Panc1 (cell line): ENCODE data around the gene CRMP1. TPM values are rescaled to one million over a fixed set of nuclear protein-coding genes. Genes with fewer than 3 reads are reported as not detected.

Experiments used
- ATAC-seq: fragments of 200-7000 bp; cut with Tn5 transposase; 2 replicates; pipeline ENCODE4 v1.9.1; 2020; ENCODE audit warnings: mild to moderate bottlenecking, moderate library complexity
- BruUV-seq: library from RNA; stranded (reverse); fragments of 400-500 nt; replicated peaks from 2 replicates; lab custom pipeline; 2021; lab: Mats Ljungman, UMichigan
- CTCF ChIA-PET: fragments of 300-600 bp; sonication (Branson Sonifier 250); formaldehyde crosslinking; loops from one replicate; lab custom pipeline; 2022; ENCODE audit warnings: antibody characterized with exemption; lab: Charles Lee
- POLR2A ChIA-PET: fragments of 300-600 bp; sonication (Branson Sonifier 250); formaldehyde crosslinking; loops from one replicate; lab custom pipeline; 2022; ENCODE audit warnings: antibody characterized with exemption; lab: Charles Lee
- DNase-seq: peaks from one replicate; pipeline ENCODE4 v3.0.0-alpha.2; 2010; ENCODE audit warnings: low read depth, low spot score
- H3K27ac ChIP-seq: 2 replicates; pipeline ENCODE4 v1.5.1; 2011; ENCODE audit warnings: mild to moderate bottlenecking, low read length, inconsistent platforms
- H3K27me3 ChIP-seq: fragments of 200-500 bp; sonication (Bioruptor generic); 2 replicates; pipeline ENCODE4 v1.6.0; 2014; ENCODE audit warnings: low read length, inconsistent platforms; ENCODE audit not compliant: control insufficient read depth, insufficient read depth
- H3K36me3 ChIP-seq: fragments of 200-500 bp; sonication (Bioruptor generic); 2 replicates; pipeline ENCODE4 v1.5.1; 2014; ENCODE audit warnings: inconsistent platforms, mild to moderate bottlenecking, low read length, moderate library complexity; ENCODE audit not compliant: control insufficient read depth, insufficient read depth
- H3K4me1 ChIP-seq: 2 replicates; pipeline ENCODE4 v1.5.1; 2011; ENCODE audit warnings: inconsistent platforms, mild to moderate bottlenecking, low read length, moderate library complexity; ENCODE audit not compliant: control insufficient read depth, insufficient read depth
- H3K4me3 ChIP-seq, 2 experiments: 2 replicates each; pipeline ENCODE4 v1.5.1; 2011 to 2012; ENCODE audit warnings: low read depth in 2 of 2, low read length in 2 of 2, mild to moderate bottlenecking in 2 of 2, inconsistent platforms in 1 of 2, moderate library complexity in 1 of 2
- H3K9me3 ChIP-seq: fragments of 200-500 bp; sonication (Bioruptor generic); 2 replicates; pipeline ENCODE4 v1.5.1; 2014; ENCODE audit warnings: low read depth, mild to moderate bottlenecking, inconsistent platforms, low read length, moderate library complexity; ENCODE audit not compliant: control insufficient read depth, insufficient read depth
- POLR2AphosphoS5 ChIP-seq: IDR thresholded peaks from 2 replicates; pipeline ENCODE4 v1.6.1; 2012; ENCODE audit warnings: mild to moderate bottlenecking, low read depth, low read length, moderate library complexity
- SIN3A ChIP-seq: IDR thresholded peaks from 2 replicates; pipeline ENCODE4 v1.6.1; 2012; ENCODE audit warnings: low read depth, mild to moderate bottlenecking, low read length, moderate library complexity, borderline replicate concordance; ENCODE audit not compliant: insufficient read depth
- TCF7L2 ChIP-seq: IDR thresholded peaks from 2 replicates; pipeline ENCODE4 v1.6.1; 2011; ENCODE audit warnings: mild to moderate bottlenecking, low read depth, low read length, inconsistent platforms
- in situ Hi-C: cut with HindIII; loops from 2 replicates; pipeline ENCODE4 v1.10.0; 2016; ENCODE audit warnings: low sequenced_read_pairs, low pct_unique_long_range_greater_than_20kb
- intact Hi-C: fragments of 100-400 bp; cut with micrococcal nuclease; formaldehyde crosslinking; loops from one replicate; pipeline ENCODE4 v1.10.0; 2022; ENCODE audit not compliant: unreplicated experiment
- total RNA-seq: library from RNA; stranded (reverse); gene quantifications from one replicate; pipeline ENCODE4 v1.2.1, GENCODE V29; 2021; ENCODE audit not compliant: unreplicated experiment
- TF ChIP-seq, protein P1 (sequence below): fragments of 450-650 bp; IDR thresholded peaks from 2 replicates; pipeline ENCODE4 v1.5.1; 2017; ENCODE audit warnings: mild to moderate bottlenecking
- TF ChIP-seq, protein P2 (sequence below), 2 experiments: IDR thresholded peaks; 2 replicates each; pipeline ENCODE4 v1.6.1; 2011 to 2012; ENCODE audit warnings: low read depth in 2 of 2, control low read depth in 1 of 2, low read length in 1 of 2, mild to moderate bottlenecking in 1 of 2, moderate library complexity in 1 of 2; ENCODE audit not compliant: insufficient read depth in 1 of 2

Gene CRMP1
- total RNA-seq, 1 experiment from 2014 or later, result 0.28 TPM

DNA sequence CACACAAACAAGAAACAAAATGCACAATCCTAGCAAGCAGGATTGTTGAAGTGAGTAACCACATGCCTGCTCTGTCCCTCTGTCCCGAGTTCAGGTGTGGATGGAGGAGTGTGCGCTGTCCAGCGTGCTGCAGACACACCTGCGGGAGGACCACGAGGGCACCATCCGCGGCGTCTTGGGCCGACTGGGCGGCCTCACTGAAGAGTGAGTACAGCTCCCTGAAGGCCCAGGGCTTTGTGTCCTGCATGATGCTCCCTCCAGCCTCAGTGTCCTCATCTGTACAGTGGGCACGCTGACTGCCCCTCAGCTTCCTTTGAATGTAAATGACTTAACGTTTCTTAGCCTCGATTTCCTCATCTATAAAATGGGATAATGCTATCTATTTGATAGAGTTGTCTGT lies 99.4 kb downstream of the CRMP1 start:
- no peak for DNase-seq
- no TSS peak for BruUV-seq
- in situ Hi-C loops (no loop called here), intact Hi-C loops (loop anchor here (5.0 kb wide), 1 partner anchor 741 kb away; the partner anchor contains the start of gene STK32B)
- no peak overlapping the region for H3K4me3 ChIP-seq
- H3K36me3 ChIP-seq, result no peaks in the 10 kb centered on the region
- no peak overlapping the region for H3K27ac ChIP-seq
- H3K9me3 ChIP-seq, result no peaks in the 10 kb centered on the region
- TF ChIP-seq POLR2AphosphoS5, result no peak
- TF ChIP-seq, protein P1, sequence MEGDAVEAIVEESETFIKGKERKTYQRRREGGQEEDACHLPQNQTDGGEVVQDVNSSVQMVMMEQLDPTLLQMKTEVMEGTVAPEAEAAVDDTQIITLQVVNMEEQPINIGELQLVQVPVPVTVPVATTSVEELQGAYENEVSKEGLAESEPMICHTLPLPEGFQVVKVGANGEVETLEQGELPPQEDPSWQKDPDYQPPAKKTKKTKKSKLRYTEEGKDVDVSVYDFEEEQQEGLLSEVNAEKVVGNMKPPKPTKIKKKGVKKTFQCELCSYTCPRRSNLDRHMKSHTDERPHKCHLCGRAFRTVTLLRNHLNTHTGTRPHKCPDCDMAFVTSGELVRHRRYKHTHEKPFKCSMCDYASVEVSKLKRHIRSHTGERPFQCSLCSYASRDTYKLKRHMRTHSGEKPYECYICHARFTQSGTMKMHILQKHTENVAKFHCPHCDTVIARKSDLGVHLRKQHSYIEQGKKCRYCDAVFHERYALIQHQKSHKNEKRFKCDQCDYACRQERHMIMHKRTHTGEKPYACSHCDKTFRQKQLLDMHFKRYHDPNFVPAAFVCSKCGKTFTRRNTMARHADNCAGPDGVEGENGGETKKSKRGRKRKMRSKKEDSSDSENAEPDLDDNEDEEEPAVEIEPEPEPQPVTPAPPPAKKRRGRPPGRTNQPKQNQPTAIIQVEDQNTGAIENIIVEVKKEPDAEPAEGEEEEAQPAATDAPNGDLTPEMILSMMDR, result no peak
- TF ChIP-seq, protein P2, sequence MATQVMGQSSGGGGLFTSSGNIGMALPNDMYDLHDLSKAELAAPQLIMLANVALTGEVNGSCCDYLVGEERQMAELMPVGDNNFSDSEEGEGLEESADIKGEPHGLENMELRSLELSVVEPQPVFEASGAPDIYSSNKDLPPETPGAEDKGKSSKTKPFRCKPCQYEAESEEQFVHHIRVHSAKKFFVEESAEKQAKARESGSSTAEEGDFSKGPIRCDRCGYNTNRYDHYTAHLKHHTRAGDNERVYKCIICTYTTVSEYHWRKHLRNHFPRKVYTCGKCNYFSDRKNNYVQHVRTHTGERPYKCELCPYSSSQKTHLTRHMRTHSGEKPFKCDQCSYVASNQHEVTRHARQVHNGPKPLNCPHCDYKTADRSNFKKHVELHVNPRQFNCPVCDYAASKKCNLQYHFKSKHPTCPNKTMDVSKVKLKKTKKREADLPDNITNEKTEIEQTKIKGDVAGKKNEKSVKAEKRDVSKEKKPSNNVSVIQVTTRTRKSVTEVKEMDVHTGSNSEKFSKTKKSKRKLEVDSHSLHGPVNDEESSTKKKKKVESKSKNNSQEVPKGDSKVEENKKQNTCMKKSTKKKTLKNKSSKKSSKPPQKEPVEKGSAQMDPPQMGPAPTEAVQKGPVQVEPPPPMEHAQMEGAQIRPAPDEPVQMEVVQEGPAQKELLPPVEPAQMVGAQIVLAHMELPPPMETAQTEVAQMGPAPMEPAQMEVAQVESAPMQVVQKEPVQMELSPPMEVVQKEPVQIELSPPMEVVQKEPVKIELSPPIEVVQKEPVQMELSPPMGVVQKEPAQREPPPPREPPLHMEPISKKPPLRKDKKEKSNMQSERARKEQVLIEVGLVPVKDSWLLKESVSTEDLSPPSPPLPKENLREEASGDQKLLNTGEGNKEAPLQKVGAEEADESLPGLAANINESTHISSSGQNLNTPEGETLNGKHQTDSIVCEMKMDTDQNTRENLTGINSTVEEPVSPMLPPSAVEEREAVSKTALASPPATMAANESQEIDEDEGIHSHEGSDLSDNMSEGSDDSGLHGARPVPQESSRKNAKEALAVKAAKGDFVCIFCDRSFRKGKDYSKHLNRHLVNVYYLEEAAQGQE (IDR thresholded peaks at IDR 0.05; ENCODE audit: insufficient read depth in 1 of 2, low read depth in 2 of 2, low read length in 1 of 2), result 0 out of 4 replicates have a peak, but pooled peaks of 1 of the 2 experiments have one; percentile 44
- TF ChIP-seq TCF7L2, result no peak
- ATAC-seq, result no peak
- CTCF ChIA-PET, result no interaction called here
- POLR2A ChIA-PET, result no interaction called here
- H3K4me1 ChIP-seq, result no peaks in the 10 kb centered on the region
- no peaks in the 10 kb centered on the region for H3K27me3 ChIP-seq

DNA sequence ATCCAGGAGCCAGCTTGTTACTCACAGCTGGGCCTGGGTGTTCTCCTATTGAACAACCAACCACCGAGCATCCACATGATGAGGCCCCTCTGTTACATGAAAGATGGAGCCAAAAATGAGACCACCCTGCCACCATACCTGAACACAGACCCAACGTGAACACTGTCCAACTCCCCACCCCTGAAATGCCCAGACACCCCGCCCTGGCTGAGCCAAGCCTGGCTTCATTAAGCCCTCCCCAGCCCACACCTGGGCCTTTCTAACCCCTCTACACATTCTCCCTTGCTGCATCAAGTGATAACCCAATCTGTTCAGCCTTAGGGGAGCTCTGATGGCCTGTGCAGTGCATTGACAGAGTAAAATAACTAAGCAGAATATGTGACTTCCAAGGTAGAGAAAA lies 101.2 kb downstream of the CRMP1 start:
- POLR2A ChIA-PET, result no interaction called here
- no TSS peak for BruUV-seq
- H3K9me3 ChIP-seq, result no peaks in the 10 kb centered on the region

More for the DNA sequence above, 101.2 kb downstream of the CRMP1 start:
- DNase-seq, result no peak
- TF ChIP-seq POLR2AphosphoS5 (no peak), SIN3A (no peak), TCF7L2 (no peak)
- TF ChIP-seq, protein P2 (IDR thresholded peaks at IDR 0.05; ENCODE audit: insufficient read depth in 1 of 2, low read depth in 2 of 2, low read length in 1 of 2), result no peak
- TF ChIP-seq, protein P1, result no peak
- no peaks in the 10 kb centered on the region for H3K4me1 ChIP-seq
- intact Hi-C loops, result loop anchor here (5.0 kb wide), 1 partner anchor 739 kb away; the partner anchor contains the start of gene STK32B
- no peak overlapping the region for H3K4me3 ChIP-seq
- in situ Hi-C loops, result no loop called here
- H3K36me3 ChIP-seq, result no peaks in the 10 kb centered on the region
- ATAC-seq, result no peak
- H3K27me3 ChIP-seq, result no peaks in the 10 kb centered on the region
- CTCF ChIA-PET, result no interaction called here
- no peak overlapping the region for H3K27ac ChIP-seq
